HCT116 (cell line): ENCODE measurements around the gene TRPM5.

ENCODE experiments used
- JUND ChIP-seq: IDR thresholded peaks from 2 replicates; pipeline ENCODE4 v1.6.1; 2012
- POLR2A ChIP-seq: IDR thresholded peaks from 2 replicates; pipeline ENCODE4 v1.7.0; 2011; ENCODE audit warnings: borderline replicate concordance; ENCODE audit not compliant: insufficient read depth, insufficient read length; ENCODE audit errors: extremely low read depth
- SP1 ChIP-seq: IDR thresholded peaks from 2 replicates; pipeline ENCODE4 v1.6.1; 2012; ENCODE audit warnings: low read depth
- TF ChIP-seq, protein P1 (sequence below), 3 experiments: fragments of 200-600 bp in 1 of 3; sonication (generic) in 1 of 3; IDR thresholded peaks in 2 of 3; conservative IDR thresholded peaks in 1 of 3; 2 replicates each; pipeline ENCODE4 v1.5.1; 2012 to 2017; ENCODE audit warnings: low read depth in 2 of 3, low read length in 2 of 3, antibody characterized with exemption in 1 of 3, borderline replicate concordance in 1 of 3, control low read depth in 1 of 3, mild to moderate bottlenecking in 1 of 3, mixed read lengths in 1 of 3, mixed run types in 1 of 3, moderate library complexity in 1 of 3; ENCODE audit not compliant: insufficient read depth in 1 of 3
- TF ChIP-seq, protein P2 (sequence below): IDR thresholded peaks from 2 replicates; pipeline ENCODE4 v1.6.1; 2011; ENCODE audit warnings: mild to moderate bottlenecking, low read length, moderate library complexity; ENCODE audit not compliant: insufficient replicate concordance; ENCODE audit errors: extremely low read depth

DNA sequence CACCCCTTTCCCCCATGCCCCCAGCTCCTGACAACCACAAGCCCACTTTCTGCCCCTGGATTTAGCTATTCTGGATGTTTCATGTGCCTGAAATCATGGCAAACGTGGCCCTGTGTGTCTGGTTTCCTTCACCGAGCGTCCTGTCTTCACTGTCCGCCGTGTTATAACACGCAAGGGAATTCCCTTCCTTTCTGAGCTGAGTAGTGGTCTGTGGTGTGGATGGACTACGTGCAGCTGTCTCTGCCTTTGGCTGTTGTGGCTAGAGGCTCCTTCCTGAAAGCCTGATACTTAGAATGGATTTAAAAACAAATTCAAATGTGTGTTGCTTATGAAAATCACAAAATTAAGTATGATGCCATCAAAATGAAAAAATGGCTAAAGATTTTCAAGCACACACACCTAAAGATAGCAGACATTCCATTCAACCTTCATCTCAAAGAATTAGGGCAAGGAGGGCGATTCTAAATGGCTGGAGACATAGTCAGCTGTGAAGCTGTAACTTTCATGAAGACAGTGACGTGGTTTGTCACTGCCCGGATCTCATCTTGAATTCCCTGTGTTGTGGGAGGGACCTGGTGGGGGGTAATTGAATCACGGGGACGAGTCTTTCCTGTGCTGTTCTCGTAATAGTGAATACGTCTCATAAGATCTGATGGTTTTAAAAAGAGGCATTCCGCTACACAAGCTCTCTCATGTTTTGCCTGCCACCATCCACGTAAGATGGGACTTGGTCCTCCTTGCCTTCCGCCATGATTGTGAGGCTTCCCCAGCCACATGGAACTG is 31.0 kb upstream of the TRPM5 start:
- TF ChIP-seq, protein P1, sequence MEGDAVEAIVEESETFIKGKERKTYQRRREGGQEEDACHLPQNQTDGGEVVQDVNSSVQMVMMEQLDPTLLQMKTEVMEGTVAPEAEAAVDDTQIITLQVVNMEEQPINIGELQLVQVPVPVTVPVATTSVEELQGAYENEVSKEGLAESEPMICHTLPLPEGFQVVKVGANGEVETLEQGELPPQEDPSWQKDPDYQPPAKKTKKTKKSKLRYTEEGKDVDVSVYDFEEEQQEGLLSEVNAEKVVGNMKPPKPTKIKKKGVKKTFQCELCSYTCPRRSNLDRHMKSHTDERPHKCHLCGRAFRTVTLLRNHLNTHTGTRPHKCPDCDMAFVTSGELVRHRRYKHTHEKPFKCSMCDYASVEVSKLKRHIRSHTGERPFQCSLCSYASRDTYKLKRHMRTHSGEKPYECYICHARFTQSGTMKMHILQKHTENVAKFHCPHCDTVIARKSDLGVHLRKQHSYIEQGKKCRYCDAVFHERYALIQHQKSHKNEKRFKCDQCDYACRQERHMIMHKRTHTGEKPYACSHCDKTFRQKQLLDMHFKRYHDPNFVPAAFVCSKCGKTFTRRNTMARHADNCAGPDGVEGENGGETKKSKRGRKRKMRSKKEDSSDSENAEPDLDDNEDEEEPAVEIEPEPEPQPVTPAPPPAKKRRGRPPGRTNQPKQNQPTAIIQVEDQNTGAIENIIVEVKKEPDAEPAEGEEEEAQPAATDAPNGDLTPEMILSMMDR (IDR thresholded peaks at IDR 0.05 in 2 of 3, conservative IDR thresholded peaks at IDR 0.05 in 1 of 3; ENCODE audit: borderline replicate concordance in 1 of 3, insufficient read depth in 1 of 3, low read depth in 2 of 3, low read length in 2 of 3): no peak
- no peak for TF ChIP-seq SP1
- no peak for TF ChIP-seq POLR2A
- no peak for TF ChIP-seq JUND
- TF ChIP-seq, protein P2, sequence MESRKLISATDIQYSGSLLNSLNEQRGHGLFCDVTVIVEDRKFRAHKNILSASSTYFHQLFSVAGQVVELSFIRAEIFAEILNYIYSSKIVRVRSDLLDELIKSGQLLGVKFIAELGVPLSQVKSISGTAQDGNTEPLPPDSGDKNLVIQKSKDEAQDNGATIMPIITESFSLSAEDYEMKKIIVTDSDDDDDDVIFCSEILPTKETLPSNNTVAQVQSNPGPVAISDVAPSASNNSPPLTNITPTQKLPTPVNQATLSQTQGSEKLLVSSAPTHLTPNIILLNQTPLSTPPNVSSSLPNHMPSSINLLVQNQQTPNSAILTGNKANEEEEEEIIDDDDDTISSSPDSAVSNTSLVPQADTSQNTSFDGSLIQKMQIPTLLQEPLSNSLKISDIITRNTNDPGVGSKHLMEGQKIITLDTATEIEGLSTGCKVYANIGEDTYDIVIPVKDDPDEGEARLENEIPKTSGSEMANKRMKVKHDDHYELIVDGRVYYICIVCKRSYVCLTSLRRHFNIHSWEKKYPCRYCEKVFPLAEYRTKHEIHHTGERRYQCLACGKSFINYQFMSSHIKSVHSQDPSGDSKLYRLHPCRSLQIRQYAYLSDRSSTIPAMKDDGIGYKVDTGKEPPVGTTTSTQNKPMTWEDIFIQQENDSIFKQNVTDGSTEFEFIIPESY: no peak
